ENCODE measurements around the gene RBM33. TPM values are rescaled to one million over a fixed set of nuclear protein-coding genes. Genes with fewer than 3 reads are reported as not detected.

The RBM33 gene
- total and polyA plus RNA-seq, 2 of the 8 experiments (the other 6 are each of a cell fraction or from before 2014, with no cell fraction given): 16.5 to 64.6 TPM

DNA sequence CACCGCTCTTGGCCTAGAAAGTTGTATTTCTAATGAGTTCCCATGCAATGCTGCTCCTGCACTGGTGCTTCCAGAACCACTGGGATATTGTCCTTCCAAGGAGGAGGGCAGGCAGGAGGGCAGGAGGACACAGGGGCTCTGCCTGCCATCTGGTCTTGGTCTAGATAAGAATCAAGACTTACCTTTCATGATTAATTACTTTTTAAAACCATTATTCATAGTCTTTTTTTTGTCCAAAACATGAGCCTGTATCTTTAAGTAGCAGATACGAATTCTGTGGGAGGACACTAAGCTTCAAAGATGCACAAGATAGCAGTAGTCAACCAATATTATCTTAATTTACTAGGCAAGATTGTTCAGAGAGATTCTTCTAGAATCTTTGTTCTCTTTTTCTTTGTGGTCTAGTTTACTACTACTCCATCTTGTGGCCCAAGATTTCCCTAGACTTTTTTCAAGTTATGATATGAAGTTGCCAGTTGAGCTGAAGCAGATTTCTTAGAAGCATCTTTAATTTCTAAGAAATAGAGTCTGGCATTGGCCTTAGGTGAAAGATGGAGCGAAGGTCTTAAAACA, 57.6 kb downstream of the RBM33 start:
- H3K4me3 ChIP-seq (ENCODE audit: extremely low read depth in 1 of 4, insufficient read depth in 2 of 4, low read depth in 3 of 4, low read length in 4 of 4): no peak overlapping the region
- H3K79me2 ChIP-seq (ENCODE audit: control insufficient read depth in 1 of 2, insufficient read depth in 2 of 2, low read length in 2 of 2): peaks cover 0 to 30% of the 10 kb centered on the region in 2 experiments; a peak in 2 of 4 replicates
- H3K9ac ChIP-seq (replicated peaks in 1 of 4; ENCODE audit: extremely low read depth in 1 of 4, low read depth in 3 of 4, low read length in 3 of 4): no peak overlapping the region
- H3K23ac ChIP-seq (ENCODE audit: insufficient read length): no peak overlapping the region
- no peak overlapping the region for H2BK20ac ChIP-seq (ENCODE audit: low read length)
- no peak overlapping the region for H2BK120ac ChIP-seq (replicated peaks; ENCODE audit: low read depth, low read length)
- no peaks in the 10 kb centered on the region for H3K9me3 ChIP-seq (ENCODE audit: insufficient read depth in 2 of 2, low read depth in 1 of 2, low read length in 1 of 2)
- no peak overlapping the region for H4K5ac ChIP-seq (ENCODE audit: insufficient read length, low read depth, low read length)
- H2BK5ac ChIP-seq (ENCODE audit: low read depth, low read length): no peak overlapping the region
- ChIA-PET CTCF (ENCODE audit: partially characterized antibody) (interaction anchor here (0.7 to 2.3 kb wide), 7 partner anchors 9 to 103 kb away, joined by 3 to 6 read pairs (median 4); no protein-coding TSS in a partner anchor), POLR2A (ENCODE audit: partially characterized antibody) (interaction anchor here (0.8 to 1.4 kb wide), 3 partner anchors 10 to 79 kb away, joined by 3 to 6 read pairs (median 3); partner anchors contain the start of gene RBM33)
- H2BK15ac ChIP-seq (ENCODE audit: low read length): no peak overlapping the region
- peaks cover 4% of the 10 kb centered on the region for H3K79me1 ChIP-seq (ENCODE audit: low read depth, low read length)
- H3K18ac ChIP-seq (ENCODE audit: extremely low read depth, low read length): no peak overlapping the region
- H3K4me1 ChIP-seq (replicated peaks in 1 of 4; ENCODE audit: control insufficient read depth in 3 of 4, insufficient read depth in 4 of 4, low read length in 3 of 4): no peaks in the 10 kb centered on the region; a peak in 1 of 7 replicates
- H3K23me2 ChIP-seq (ENCODE audit: low read depth, low read length): no peaks in the 10 kb centered on the region
- peaks cover 5 to 39% (median 26%) of the 10 kb centered on the region in 4 experiments; a peak in 6 of 8 replicates for H3K36me3 ChIP-seq (ENCODE audit: control insufficient read depth in 2 of 4, insufficient read depth in 4 of 4, low read length in 3 of 4)
- H3K4ac ChIP-seq (replicated peaks; ENCODE audit: insufficient read length, low read depth, low read length): no peak overlapping the region
- no peak overlapping the region for H3K14ac ChIP-seq (ENCODE audit: insufficient read length)
- no peak overlapping the region for H4K8ac ChIP-seq (ENCODE audit: extremely low read depth, insufficient read depth, low read length)
- no peak overlapping the region for H2BK12ac ChIP-seq (ENCODE audit: low read depth, low read length)
- no peak overlapping the region for H2AK5ac ChIP-seq (ENCODE audit: low read depth, low read length)
- WGBS, 2 experiments (ENCODE audit: extremely low coverage in 1 of 2, insufficient coverage in 1 of 2, insufficient read length in 1 of 2, insufficient replicate concordance in 2 of 2, low coverage in 1 of 2, low lambda C conversion rate in 2 of 2, missing lambda C conversion rate in 1 of 2): 94% methylated on average over 3 of the region's 3 CpGs; no CpG with 5 or more reads in 1 of the 2 experiments
- H4K91ac ChIP-seq (replicated peaks; ENCODE audit: insufficient read length, low read length): no peak overlapping the region
- FAIRE-seq (no peak), DNase-seq (ENCODE audit: low read depth in 1 of 2, low spot score in 2 of 2) (no peak)
- TF ChIP-seq NRF1 (IDR thresholded peaks at IDR 0.05; ENCODE audit: low read depth, low read length) (no peak), CTBP2 (IDR thresholded peaks at IDR 0.05; ENCODE audit: borderline replicate concordance, insufficient read depth, insufficient read length, low read length) (no peak), YY1 (IDR thresholded peaks at IDR 0.05; ENCODE audit: low read depth, low read length) (no peak), RBBP5 (IDR thresholded peaks at IDR 0.05; ENCODE audit: borderline replicate concordance, low read depth, low read length) (no peak), SIX5 (IDR thresholded peaks at IDR 0.05; ENCODE audit: low read depth, low read length) (no peak), CHD2 (IDR thresholded peaks at IDR 0.05; ENCODE audit: low read length) (no peak), RXRA (IDR thresholded peaks at IDR 0.05; ENCODE audit: insufficient read depth, low read depth, low read length) (no peak), TBP (IDR thresholded peaks at IDR 0.05; ENCODE audit: low read depth, low read length) (no peak), KDM4A (IDR thresholded peaks at IDR 0.05; ENCODE audit: low read depth, low read length, severe bottlenecking) (no peak)
- peaks cover 2 to 6% of the 10 kb centered on the region in 2 experiments for H4K20me1 ChIP-seq (replicated peaks in 1 of 2; ENCODE audit: control insufficient read depth in 1 of 2, insufficient read depth in 2 of 2, low read length in 2 of 2)
- peaks cover 0 to 1% (median 0%) of the 10 kb centered on the region in 4 experiments; a peak in 1 of 7 replicates for H3K27me3 ChIP-seq (replicated peaks in 1 of 4; ENCODE audit: control insufficient read depth in 3 of 4, extremely low read depth in 1 of 4, insufficient read depth in 3 of 4, low read length in 3 of 4)
- H2AFZ ChIP-seq (ENCODE audit: low read length): no peak overlapping the region
- no peak overlapping the region for H3K4me2 ChIP-seq (ENCODE audit: insufficient read depth in 1 of 2, low read depth in 2 of 2, low read length in 2 of 2)
- no peak overlapping the region for H3K27ac ChIP-seq (ENCODE audit: low read depth, low read length)
- H3K56ac ChIP-seq (replicated peaks; ENCODE audit: insufficient read length, low read depth, low read length): no peak overlapping the region
